H1 (cell line): ENCODE measurements around the gene DNAH1. TPM values are rescaled to one million over a fixed set of nuclear protein-coding genes. Genes with fewer than 3 reads are reported as not detected.

Source experiments
- CTCF ChIA-PET: fragments of 300-600 bp; sonication (Branson Sonifier 250); formaldehyde crosslinking; loops from one replicate; lab custom pipeline; 2021; ENCODE audit not compliant: partially characterized antibody; lab: Charles Lee
- POLR2A ChIA-PET: fragments of 300-600 bp; sonication (Branson Sonifier 250); formaldehyde crosslinking; loops from one replicate; lab custom pipeline; 2021; ENCODE audit warnings: inconsistent platforms; ENCODE audit not compliant: partially characterized antibody; lab: Charles Lee
- DNase-seq, 2 experiments: peaks; one replicate each; pipeline versions ENCODE4 v3.0.0 to v3.0.0-alpha.2; 2010 to 2022; ENCODE audit warnings: low spot score in 2 of 2, low read depth in 1 of 2, mixed read lengths in 1 of 2
- FAIRE-seq: peaks from 2 replicates; lab custom pipeline; 2011; peaks lifted over from hg19 to GRCh38; lab: Jason Lieb, UNC
- H2AFZ ChIP-seq: 2 replicates; pipeline ENCODE4 v1.8.1; 2012; ENCODE audit warnings: low read length, inconsistent platforms
- H2AK5ac ChIP-seq: 2 replicates; pipeline ENCODE4 v1.6.1; 2013; ENCODE audit warnings: low read depth, low read length
- H2BK120ac ChIP-seq: replicated peaks from 2 replicates; pipeline ENCODE3; 2013; ENCODE audit warnings: low read depth, low read length, inconsistent platforms
- H2BK12ac ChIP-seq: 2 replicates; pipeline ENCODE4 v1.6.1; 2013; ENCODE audit warnings: low read depth, low read length
- H2BK15ac ChIP-seq: 2 replicates; pipeline ENCODE4 v1.6.1; 2013; ENCODE audit warnings: low read length
- H2BK20ac ChIP-seq: 2 replicates; pipeline ENCODE4 v1.6.1; 2013; ENCODE audit warnings: low read length
- H2BK5ac ChIP-seq: 2 replicates; pipeline ENCODE4 v1.6.1; 2013; ENCODE audit warnings: low read depth, low read length
- H3K14ac ChIP-seq: 2 replicates; pipeline ENCODE4 v1.6.1; 2013; ENCODE audit warnings: inconsistent platforms; ENCODE audit not compliant: insufficient read length
- H3K18ac ChIP-seq: 2 replicates; pipeline ENCODE4 v1.6.1; 2013; ENCODE audit warnings: low read length; ENCODE audit errors: extremely low read depth
- H3K23ac ChIP-seq: 2 replicates; pipeline ENCODE4 v1.6.1; 2013; ENCODE audit warnings: inconsistent platforms; ENCODE audit not compliant: insufficient read length
- H3K23me2 ChIP-seq: 2 replicates; pipeline ENCODE4 v1.6.1; 2013; ENCODE audit warnings: low read depth, low read length
- H3K27ac ChIP-seq: 2 replicates; pipeline ENCODE4 v1.6.1; 2011; ENCODE audit warnings: low read depth, low read length, inconsistent platforms
- H3K27me3 ChIP-seq, 4 experiments: replicated peaks in 1 of 4; 1 replicate in 1 of 4; 2 replicates in 3 of 4; pipeline versions ENCODE4 v1.6.1 to v1.8.1; 2011 to 2013; ENCODE audit warnings: low read length in 3 of 4, mild to moderate bottlenecking in 3 of 4, inconsistent platforms in 2 of 4, mixed read lengths in 2 of 4, moderate library complexity in 1 of 4; ENCODE audit not compliant: control insufficient read depth in 3 of 4, insufficient read depth in 3 of 4; ENCODE audit errors: extremely low read depth in 1 of 4
- H3K36me3 ChIP-seq, 4 experiments: 2 replicates each; pipeline versions ENCODE4 v1.6.1 to v1.8.1; 2011 to 2013; ENCODE audit warnings: mild to moderate bottlenecking in 4 of 4, low read length in 3 of 4, moderate library complexity in 2 of 4, control low read depth in 1 of 4, inconsistent platforms in 1 of 4; ENCODE audit not compliant: insufficient read depth in 4 of 4, control insufficient read depth in 2 of 4
- H3K4ac ChIP-seq: replicated peaks from 2 replicates; pipeline ENCODE3; 2013; ENCODE audit warnings: low read length, low read depth, mixed read lengths, inconsistent platforms; ENCODE audit not compliant: insufficient read length
- H3K4me1 ChIP-seq, 4 experiments: replicated peaks in 1 of 4; 1 replicate in 1 of 4; 2 replicates in 3 of 4; pipeline versions ENCODE4 v1.6.1 to v1.8.1; 2011 to 2013; ENCODE audit warnings: low read length in 3 of 4, inconsistent platforms in 2 of 4, mixed read lengths in 1 of 4; ENCODE audit not compliant: insufficient read depth in 4 of 4, control insufficient read depth in 3 of 4
- H3K4me2 ChIP-seq, 2 experiments: 2 replicates each; pipeline versions ENCODE4 v1.6.1 to v1.8.1; 2011 to 2013; ENCODE audit warnings: low read depth in 2 of 2, low read length in 2 of 2, control low read depth in 1 of 2, inconsistent platforms in 1 of 2, mild to moderate bottlenecking in 1 of 2; ENCODE audit not compliant: insufficient read depth in 1 of 2
- H3K4me3 ChIP-seq, 4 experiments: fragments of 200-600, 300-600 bp in 1 of 4; sonication (generic), shearing (Covaris generic), sonication (Bioruptor Twin) in 1 of 4; 2 replicates each; pipeline versions ENCODE4 v1.5.1 to v1.8.1; 2011 to 2016; ENCODE audit warnings: low read length in 4 of 4, low read depth in 3 of 4, control low read depth in 2 of 4, inconsistent platforms in 2 of 4, mild to moderate bottlenecking in 2 of 4, mixed read lengths in 1 of 4, moderate library complexity in 1 of 4; ENCODE audit not compliant: insufficient read depth in 2 of 4; ENCODE audit errors: extremely low read depth in 1 of 4
- H3K56ac ChIP-seq: replicated peaks from 2 replicates; pipeline ENCODE3; 2013; ENCODE audit warnings: low read depth, mild to moderate bottlenecking, mixed read lengths, low read length, inconsistent platforms; ENCODE audit not compliant: insufficient read length
- H3K79me1 ChIP-seq: 2 replicates; pipeline ENCODE4 v1.6.1; 2013; ENCODE audit warnings: low read depth, low read length, control low read depth
- H3K79me2 ChIP-seq, 2 experiments: 2 replicates each; pipeline versions ENCODE4 v1.6.1 to v1.8.1; 2012 to 2013; ENCODE audit warnings: low read length in 2 of 2, mild to moderate bottlenecking in 2 of 2, inconsistent platforms in 1 of 2; ENCODE audit not compliant: insufficient read depth in 2 of 2, control insufficient read depth in 1 of 2
- H3K9ac ChIP-seq, 4 experiments: replicated peaks in 1 of 4; 1 replicate in 1 of 4; 2 replicates in 3 of 4; pipeline versions ENCODE4 v1.6.1 to v1.8.1; 2011 to 2013; ENCODE audit warnings: low read depth in 3 of 4, low read length in 3 of 4, control low read depth in 2 of 4, mild to moderate bottlenecking in 2 of 4, moderate library complexity in 2 of 4, inconsistent platforms in 1 of 4; ENCODE audit errors: extremely low read depth in 1 of 4
- H3K9me3 ChIP-seq, 2 experiments: 2 replicates each; pipeline versions ENCODE4 v1.6.1 to v1.8.1; 2012 to 2013; ENCODE audit warnings: mild to moderate bottlenecking in 2 of 2, moderate library complexity in 2 of 2, control low read depth in 1 of 2, inconsistent platforms in 1 of 2, low read depth in 1 of 2, low read length in 1 of 2, mixed read lengths in 1 of 2; ENCODE audit not compliant: insufficient read depth in 2 of 2
- H4K20me1 ChIP-seq, 2 experiments: replicated peaks in 1 of 2; 2 replicates each; pipeline versions ENCODE3 to v1.8.1; 2011 to 2013; ENCODE audit warnings: inconsistent platforms in 2 of 2, low read length in 2 of 2, mild to moderate bottlenecking in 1 of 2; ENCODE audit not compliant: insufficient read depth in 2 of 2, control insufficient read depth in 1 of 2
- H4K5ac ChIP-seq: 2 replicates; pipeline ENCODE4 v1.6.1; 2013; ENCODE audit warnings: low read length, low read depth, mixed read lengths, inconsistent platforms; ENCODE audit not compliant: insufficient read length
- H4K8ac ChIP-seq: 2 replicates; pipeline ENCODE4 v1.8.0; 2013; ENCODE audit warnings: mild to moderate bottlenecking, moderate library complexity, low read length, inconsistent platforms; ENCODE audit not compliant: insufficient read depth; ENCODE audit errors: extremely low read depth
- H4K91ac ChIP-seq: replicated peaks from 2 replicates; pipeline ENCODE3; 2013; ENCODE audit warnings: low read length, mixed read lengths, inconsistent platforms; ENCODE audit not compliant: insufficient read length
- ASH2L ChIP-seq: fragments of 200-600, 300-600 bp; sonication (generic); IDR thresholded peaks from one replicate; pipeline ENCODE4 v1.7.1; 2017; ENCODE audit warnings: low read length
- CBX8 ChIP-seq: fragments of 300-800, 300-1000 bp; sonication (generic); IDR thresholded peaks from 2 replicates; pipeline ENCODE4 v1.7.1; 2016; ENCODE audit warnings: low read depth, low read length, borderline replicate concordance
- EZH2 ChIP-seq: fragments of 200-600 bp; sonication (generic); IDR thresholded peaks from 2 replicates; pipeline ENCODE4 v1.7.1; 2012; ENCODE audit warnings: low read depth, mild to moderate bottlenecking, moderate library complexity, low read length, inconsistent platforms; ENCODE audit not compliant: severe bottlenecking
- KDM4A ChIP-seq: IDR thresholded peaks from one replicate; pipeline ENCODE4 v1.7.1; 2012; ENCODE audit warnings: low read depth, mild to moderate bottlenecking, moderate library complexity, low read length, inconsistent platforms; ENCODE audit not compliant: severe bottlenecking
- NRF1 ChIP-seq: IDR thresholded peaks from 2 replicates; pipeline ENCODE4 v1.6.1; 2011; ENCODE audit warnings: mild to moderate bottlenecking, low read depth, low read length, improper control_type of control experiment
- POLR2A ChIP-seq, 2 experiments: IDR thresholded peaks; 1 replicate in 1 of 2; 2 replicates in 1 of 2; pipeline ENCODE4 v1.6.1; 2011; ENCODE audit warnings: low read depth in 2 of 2, low read length in 2 of 2, mild to moderate bottlenecking in 2 of 2; ENCODE audit errors: control extremely low read depth in 1 of 2
- RAD21 ChIP-seq, 2 experiments: IDR thresholded peaks in 1 of 2; conservative IDR thresholded peaks in 1 of 2; 2 replicates each; pipeline ENCODE4 v1.6.1; 2011; ENCODE audit warnings: low read depth in 2 of 2, low read length in 2 of 2, improper control_type of control experiment in 1 of 2, inconsistent platforms in 1 of 2, mild to moderate bottlenecking in 1 of 2, moderate library complexity in 1 of 2
- SP4 ChIP-seq: IDR thresholded peaks from 2 replicates; pipeline ENCODE4 v1.6.1; 2012; ENCODE audit warnings: low read length, inconsistent platforms
- WGBS, 2 experiments: shearing (Covaris generic) in 1 of 2; methylation state at CpG; one replicate each; pipeline versions ENCODE4 v1.1.6 to v1.1.7; 2013 to 2015; ENCODE audit warnings: low lambda C conversion rate in 2 of 2, mixed read lengths in 2 of 2, inconsistent platforms in 1 of 2, low coverage in 1 of 2, missing lambda C conversion rate in 1 of 2; ENCODE audit not compliant: insufficient replicate concordance in 2 of 2, insufficient coverage in 1 of 2, insufficient read length in 1 of 2; ENCODE audit errors: extremely low coverage in 1 of 2, missing lambda C conversion rate in 1 of 2; 5-methylcytosine and 5-hydroxymethylcytosine counted together
- polyA plus RNA-seq, 7 experiments: library from polyadenylated mRNA; depleted of rRNA in 3 of 7; stranded (reverse) in 5 of 7; unstranded in 2 of 7; fragments of >200 nt in 5 of 7; fragments of 200-250 nt in 2 of 7; gene quantifications; 1 replicate in 5 of 7; 2 replicates in 1 of 7; 4 replicates in 1 of 7; pipeline versions ENCODE4 v1.2.1 to v1.2.3, GENCODE V29; 2011 to 2013; ENCODE audit warnings: missing spikeins in 2 of 7, mixed read lengths in 2 of 7
- total RNA-seq: library from RNA; stranded (reverse); fragmentation: NEBNext Ultra II Directional; extraction: Animal tissue kit (Norgen Biotek cat#: 25700); gene quantifications from 2 replicates; pipeline ENCODE4 v1.2.1, GENCODE V29; 2021
- TF ChIP-seq, protein P1 (sequence below): IDR thresholded peaks from 2 replicates; pipeline ENCODE4 v1.6.1; 2011; ENCODE audit warnings: low read length, improper control_type of control experiment

DNAH1 gene
- total and polyA plus RNA-seq, 2 of the 8 experiments (the other 6 are each of a cell fraction or from before 2014, with no cell fraction given) = 1.0 to 1.5 TPM

DNA sequence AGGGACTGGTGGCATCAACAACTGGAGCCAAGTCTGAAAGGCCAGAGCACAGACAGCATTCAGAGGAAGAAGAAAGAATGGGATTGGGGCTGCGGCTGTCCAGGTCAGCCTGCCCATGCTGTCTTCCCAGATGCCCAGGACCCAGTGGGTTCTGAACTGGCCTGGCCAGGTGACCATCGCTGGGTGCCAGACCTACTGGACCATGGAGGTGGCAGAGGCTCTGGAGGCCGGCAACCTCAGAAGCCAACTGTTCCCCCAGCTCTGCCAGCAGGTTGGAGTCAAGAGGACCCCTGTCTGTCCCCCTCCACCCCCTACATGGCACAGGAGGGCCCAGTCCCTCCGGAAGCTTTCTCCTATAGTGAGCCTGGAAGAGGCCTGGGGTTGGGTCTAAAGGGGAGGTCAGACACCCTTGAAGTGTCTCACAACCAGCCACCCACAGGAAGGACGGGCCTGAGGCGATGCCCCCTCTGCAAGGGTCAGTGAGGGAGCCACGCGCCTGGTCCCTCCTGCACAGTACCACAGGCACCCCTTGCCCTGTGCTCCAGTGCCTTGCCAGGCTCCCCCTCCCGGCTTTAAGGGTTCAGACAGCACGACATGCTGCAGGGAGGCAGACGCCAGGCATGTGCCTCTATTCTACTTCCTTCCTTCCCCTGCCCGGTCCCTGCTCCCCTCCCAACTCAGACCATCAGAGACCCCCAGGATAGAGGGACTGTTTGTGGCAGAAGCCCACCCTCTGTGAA is 43.2 kb downstream of the DNAH1 start:
- WGBS, 2 experiments = 87% methylated on average over 12 of the region's 12 CpGs; no CpG with 5 or more reads in 1 of the 2 experiments
- H3K9me3 ChIP-seq = no peaks in the 10 kb centered on the region
- no peak overlapping the region for H2BK20ac ChIP-seq
- H2BK15ac ChIP-seq = no peak overlapping the region
- FAIRE-seq = no peak
- H3K4ac ChIP-seq = no peak overlapping the region
- H3K23me2 ChIP-seq = no peaks in the 10 kb centered on the region
- H3K79me1 ChIP-seq = no peaks in the 10 kb centered on the region
- H3K56ac ChIP-seq = no peak overlapping the region
- no peak overlapping the region for H4K5ac ChIP-seq
- H3K4me3 ChIP-seq = no peak overlapping the region
- H3K23ac ChIP-seq = no peak overlapping the region
- ChIA-PET POLR2A (no interaction called here), CTCF (interaction anchor here (1.1 to 9.0 kb wide), 9 partner anchors 8 to 355 kb away, joined by 3 to 131 read pairs (median 7); no protein-coding TSS in a partner anchor)
- H2AFZ ChIP-seq = no peak overlapping the region
- H2BK5ac ChIP-seq = no peak overlapping the region; the same call in 1 of the 2 replicates
- H3K4me1 ChIP-seq = no peaks in the 10 kb centered on the region; a peak in 1 of 7 replicates
- H3K4me2 ChIP-seq = no peak overlapping the region
- no peaks in the 10 kb centered on the region for H3K27me3 ChIP-seq
- no peak overlapping the region for H2AK5ac ChIP-seq
- H2BK12ac ChIP-seq = no peak overlapping the region
- H3K36me3 ChIP-seq = no peaks in the 10 kb centered on the region
- no peaks in the 10 kb centered on the region for H3K79me2 ChIP-seq
- no peak for TF ChIP-seq RAD21 (IDR thresholded peaks at IDR 0.05 in 1 of 2, conservative IDR thresholded peaks at IDR 0.05 in 1 of 2; ENCODE audit: low read depth in 2 of 2, low read length in 2 of 2)
- TF ChIP-seq KDM4A = no peak
- no peak for TF ChIP-seq CBX8
- no peak for TF ChIP-seq EZH2
- no peak for TF ChIP-seq ASH2L
- TF ChIP-seq POLR2A (IDR thresholded peaks at IDR 0.05; ENCODE audit: control extremely low read depth in 1 of 2, low read depth in 2 of 2, low read length in 2 of 2) = no peak
- TF ChIP-seq, protein P1, sequence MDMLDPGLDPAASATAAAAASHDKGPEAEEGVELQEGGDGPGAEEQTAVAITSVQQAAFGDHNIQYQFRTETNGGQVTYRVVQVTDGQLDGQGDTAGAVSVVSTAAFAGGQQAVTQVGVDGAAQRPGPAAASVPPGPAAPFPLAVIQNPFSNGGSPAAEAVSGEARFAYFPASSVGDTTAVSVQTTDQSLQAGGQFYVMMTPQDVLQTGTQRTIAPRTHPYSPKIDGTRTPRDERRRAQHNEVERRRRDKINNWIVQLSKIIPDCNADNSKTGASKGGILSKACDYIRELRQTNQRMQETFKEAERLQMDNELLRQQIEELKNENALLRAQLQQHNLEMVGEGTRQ = no peak
- no peak for TF ChIP-seq NRF1
- no peak for TF ChIP-seq SP4
- TF ChIP-seq, all 59 proteins: peak for 0
- no peak overlapping the region for H3K14ac ChIP-seq
- no peak for DNase-seq
- no peak overlapping the region for H3K18ac ChIP-seq
- no peak overlapping the region for H4K8ac ChIP-seq
- no peak overlapping the region for H3K27ac ChIP-seq
- H4K91ac ChIP-seq = no peak overlapping the region
- no peak overlapping the region for H2BK120ac ChIP-seq
- H4K20me1 ChIP-seq = no peaks in the 10 kb centered on the region
- no peak overlapping the region for H3K9ac ChIP-seq
